Upper lobe of right lung (tissue), 1 donor: ENCODE results near the gene CNIH4. TPM values are rescaled to one million over a fixed set of nuclear protein-coding genes. Genes with fewer than 3 reads are reported as not detected.

Source experiments
- ATAC-seq: fragments of 200-7000 bp; cut with Tn5 transposase; one replicate; pipeline ENCODE4 v1.9.1; 2020; ENCODE audit warnings: mild to moderate bottlenecking, moderate library complexity
- DNase-seq: peaks from one replicate; pipeline ENCODE4 v3.0.0-alpha.2; 2020
- H3K27ac ChIP-seq: fragments of 200-600 bp; one replicate; pipeline ENCODE4 v1.8.0; 2022
- H3K27me3 ChIP-seq: fragments of 200-600 bp; one replicate; pipeline ENCODE4 v1.8.0; 2022; ENCODE audit warnings: mild to moderate bottlenecking
- H3K36me3 ChIP-seq: fragments of 200-600 bp; one replicate; pipeline ENCODE4 v1.8.0; 2022
- H3K4me1 ChIP-seq: fragments of 200-600 bp; one replicate; pipeline ENCODE4 v1.8.0; 2022
- H3K4me3 ChIP-seq: fragments of 200-600 bp; one replicate; pipeline ENCODE4 v1.8.0; 2022; ENCODE audit warnings: mild to moderate bottlenecking
- H3K9me3 ChIP-seq: fragments of 200-600 bp; one replicate; pipeline ENCODE4 v1.8.0; 2022
- CTCF ChIP-seq: fragments of 200-600 bp; IDR thresholded peaks from one replicate; pipeline ENCODE4 v1.8.0; 2022; ENCODE audit warnings: antibody characterized with exemption
- intact Hi-C: fragments of 100-400 bp; cut with DNase I; formaldehyde crosslinking; loops from one replicate; pipeline ENCODE4 v1.11.0; 2022
- total RNA-seq: library from RNA; stranded (reverse); fragmentation: NEBNext Ultra II Directional; extraction: Animal tissue kit (Norgen Biotek cat#: 25700); gene quantifications from one replicate; pipeline ENCODE4 v1.2.1, GENCODE V29; 2021
- donor health status: DM: no; HTN: yes; CAD: no; lungs with severe emphysema.

The CNIH4 gene
- total RNA-seq, 1 donor from 2014 or later, result 76.6 TPM

GRCh38 chr1:224381880-224382548, 25.3 kb downstream of the CNIH4 start:
- Histone ChIP-seq H3K36me3 (peaks cover 39% of the 10 kb centered on the region), H3K27me3 (no peaks in the 10 kb centered on the region), H3K9me3 (no peaks in the 10 kb centered on the region), H3K27ac (no peak overlapping the region), H3K4me3 (no peak overlapping the region), H3K4me1 (peaks cover 16% of the 10 kb centered on the region)
- no peak for DNase-seq
- intact Hi-C loops, result no loop called here
- ATAC-seq, result no peak
- TF ChIP-seq CTCF, result no peak

GRCh38 chr1:224383218-224383617, 26.5 kb downstream of the CNIH4 start:
- H3K27ac ChIP-seq, result no peak overlapping the region
- intact Hi-C loops, result no loop called here
- no peak for DNase-seq
- H3K36me3 ChIP-seq, result peaks cover 38% of the 10 kb centered on the region
- no peak for TF ChIP-seq CTCF
- H3K4me3 ChIP-seq, result no peak overlapping the region
- peaks cover 12% of the 10 kb centered on the region for H3K4me1 ChIP-seq
- H3K27me3 ChIP-seq, result no peaks in the 10 kb centered on the region
- no peak for ATAC-seq
- H3K9me3 ChIP-seq, result no peaks in the 10 kb centered on the region

GRCh38 chr1:224387302-224387912, 30.7 kb downstream of the CNIH4 start:
- Histone ChIP-seq H3K36me3 (peaks cover 67% of the 10 kb centered on the region), H3K9me3 (no peaks in the 10 kb centered on the region), H3K4me3 (no peak overlapping the region), H3K27ac (no peak overlapping the region), H3K27me3 (no peaks in the 10 kb centered on the region), H3K4me1 (no peaks in the 10 kb centered on the region)
- intact Hi-C loops, result no loop called here
- TF ChIP-seq CTCF, result no peak
- ATAC-seq, result no peak
- DNase-seq, result no peak

- H3K27me3 ChIP-seq, result no peaks in the 10 kb centered on the region
- TF ChIP-seq CTCF, result no peak
- ATAC-seq (no peak), DNase-seq (no peak)
- no peak overlapping the region for H3K27ac ChIP-seq
- intact Hi-C loops, result no loop called here
- H3K4me1 ChIP-seq, result no peaks in the 10 kb centered on the region
- peaks cover 72% of the 10 kb centered on the region for H3K36me3 ChIP-seq
- H3K4me3 ChIP-seq, result no peak overlapping the region
- no peaks in the 10 kb centered on the region for H3K9me3 ChIP-seq
Observed at GRCh38 chr1:224387943-224388342, 31.3 kb downstream of the CNIH4 start.

GRCh38 chr1:224390517-224390916, 33.8 kb downstream of the CNIH4 start:
- H3K4me3 ChIP-seq, result no peak overlapping the region
- no peaks in the 10 kb centered on the region for H3K9me3 ChIP-seq
- intact Hi-C loops, result no loop called here
- no peak for DNase-seq
- peaks cover 98% of the 10 kb centered on the region for H3K36me3 ChIP-seq
- no peak for ATAC-seq
- H3K4me1 ChIP-seq, result no peaks in the 10 kb centered on the region
- no peak for TF ChIP-seq CTCF
- H3K27ac ChIP-seq, result no peak overlapping the region
- H3K27me3 ChIP-seq, result no peaks in the 10 kb centered on the region
